GM19324 (cell line): Measurements from ENCODE around the gene STAB1.
A peak's percentile ranks its signal among the peaks of the same experiment; 100 is the strongest.

Experiments used
- ATAC-seq: cut with Tn5 transposase; IDR thresholded peaks from one replicate; pipeline ENCODE4 v1.9.1; 2021; ENCODE audit warnings: mild to moderate bottlenecking, moderate library complexity; ENCODE audit not compliant: unreplicated experiment, low FRiP score

The STAB1 gene, protein sequence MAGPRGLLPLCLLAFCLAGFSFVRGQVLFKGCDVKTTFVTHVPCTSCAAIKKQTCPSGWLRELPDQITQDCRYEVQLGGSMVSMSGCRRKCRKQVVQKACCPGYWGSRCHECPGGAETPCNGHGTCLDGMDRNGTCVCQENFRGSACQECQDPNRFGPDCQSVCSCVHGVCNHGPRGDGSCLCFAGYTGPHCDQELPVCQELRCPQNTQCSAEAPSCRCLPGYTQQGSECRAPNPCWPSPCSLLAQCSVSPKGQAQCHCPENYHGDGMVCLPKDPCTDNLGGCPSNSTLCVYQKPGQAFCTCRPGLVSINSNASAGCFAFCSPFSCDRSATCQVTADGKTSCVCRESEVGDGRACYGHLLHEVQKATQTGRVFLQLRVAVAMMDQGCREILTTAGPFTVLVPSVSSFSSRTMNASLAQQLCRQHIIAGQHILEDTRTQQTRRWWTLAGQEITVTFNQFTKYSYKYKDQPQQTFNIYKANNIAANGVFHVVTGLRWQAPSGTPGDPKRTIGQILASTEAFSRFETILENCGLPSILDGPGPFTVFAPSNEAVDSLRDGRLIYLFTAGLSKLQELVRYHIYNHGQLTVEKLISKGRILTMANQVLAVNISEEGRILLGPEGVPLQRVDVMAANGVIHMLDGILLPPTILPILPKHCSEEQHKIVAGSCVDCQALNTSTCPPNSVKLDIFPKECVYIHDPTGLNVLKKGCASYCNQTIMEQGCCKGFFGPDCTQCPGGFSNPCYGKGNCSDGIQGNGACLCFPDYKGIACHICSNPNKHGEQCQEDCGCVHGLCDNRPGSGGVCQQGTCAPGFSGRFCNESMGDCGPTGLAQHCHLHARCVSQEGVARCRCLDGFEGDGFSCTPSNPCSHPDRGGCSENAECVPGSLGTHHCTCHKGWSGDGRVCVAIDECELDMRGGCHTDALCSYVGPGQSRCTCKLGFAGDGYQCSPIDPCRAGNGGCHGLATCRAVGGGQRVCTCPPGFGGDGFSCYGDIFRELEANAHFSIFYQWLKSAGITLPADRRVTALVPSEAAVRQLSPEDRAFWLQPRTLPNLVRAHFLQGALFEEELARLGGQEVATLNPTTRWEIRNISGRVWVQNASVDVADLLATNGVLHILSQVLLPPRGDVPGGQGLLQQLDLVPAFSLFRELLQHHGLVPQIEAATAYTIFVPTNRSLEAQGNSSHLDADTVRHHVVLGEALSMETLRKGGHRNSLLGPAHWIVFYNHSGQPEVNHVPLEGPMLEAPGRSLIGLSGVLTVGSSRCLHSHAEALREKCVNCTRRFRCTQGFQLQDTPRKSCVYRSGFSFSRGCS (N-terminal part only)

DNA sequence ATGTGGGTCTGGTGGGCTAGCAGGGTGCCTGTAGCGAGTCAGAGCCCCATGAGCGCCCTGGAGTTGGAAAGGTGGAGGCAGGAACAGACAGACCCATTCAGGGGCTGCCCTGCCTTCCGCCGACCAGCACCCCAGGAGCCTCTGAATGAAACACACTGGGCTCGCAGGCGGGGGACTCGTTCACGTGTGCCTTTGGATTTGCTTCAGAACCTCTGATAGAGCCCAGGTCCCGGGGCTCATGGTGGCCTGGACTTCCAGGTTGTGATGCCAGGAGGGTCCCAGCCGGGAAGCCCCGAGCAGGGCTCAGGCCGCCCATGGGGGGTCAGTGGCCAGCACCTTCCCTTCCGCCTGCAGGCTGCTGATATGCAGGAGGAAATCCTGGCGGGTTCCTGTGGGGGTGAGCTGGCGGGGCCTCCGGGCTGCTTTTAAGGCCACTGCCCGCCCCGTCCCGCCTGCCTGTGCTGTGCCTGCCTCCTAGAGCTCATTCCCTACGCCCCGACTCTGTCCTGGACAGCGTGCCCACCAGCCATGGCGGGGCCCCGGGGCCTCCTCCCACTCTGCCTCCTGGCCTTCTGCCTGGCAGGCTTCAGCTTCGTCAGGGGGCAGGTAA lies at the start of gene STAB1:
STAB1 (plus strand) TSS at position 453 of the 610 bp plus-strand sequence; CDS start at position 529, 76 bp downstream.
- no peak for ATAC-seq

DNA sequence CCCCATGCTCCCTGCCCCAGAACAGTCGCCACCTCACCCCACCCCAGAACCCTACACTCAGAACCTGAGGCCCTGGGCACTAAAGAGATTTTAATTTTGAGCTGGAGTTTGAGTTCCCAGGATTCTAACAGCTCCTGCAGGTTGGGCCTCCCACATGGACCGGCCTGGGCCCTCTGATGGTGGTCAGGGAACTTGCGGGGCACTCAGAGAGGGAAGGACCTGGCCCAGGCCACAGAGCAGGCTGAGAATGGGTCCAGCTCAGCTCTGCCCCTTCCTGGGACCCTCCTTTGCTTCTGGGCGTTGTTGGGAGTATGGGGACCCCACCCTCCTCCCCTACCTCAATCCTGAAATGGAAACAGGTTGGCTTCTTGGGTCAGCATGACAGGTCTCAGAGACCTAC lies 49.1 kb upstream of the STAB1 start:
- ATAC-seq: no peak

DNA sequence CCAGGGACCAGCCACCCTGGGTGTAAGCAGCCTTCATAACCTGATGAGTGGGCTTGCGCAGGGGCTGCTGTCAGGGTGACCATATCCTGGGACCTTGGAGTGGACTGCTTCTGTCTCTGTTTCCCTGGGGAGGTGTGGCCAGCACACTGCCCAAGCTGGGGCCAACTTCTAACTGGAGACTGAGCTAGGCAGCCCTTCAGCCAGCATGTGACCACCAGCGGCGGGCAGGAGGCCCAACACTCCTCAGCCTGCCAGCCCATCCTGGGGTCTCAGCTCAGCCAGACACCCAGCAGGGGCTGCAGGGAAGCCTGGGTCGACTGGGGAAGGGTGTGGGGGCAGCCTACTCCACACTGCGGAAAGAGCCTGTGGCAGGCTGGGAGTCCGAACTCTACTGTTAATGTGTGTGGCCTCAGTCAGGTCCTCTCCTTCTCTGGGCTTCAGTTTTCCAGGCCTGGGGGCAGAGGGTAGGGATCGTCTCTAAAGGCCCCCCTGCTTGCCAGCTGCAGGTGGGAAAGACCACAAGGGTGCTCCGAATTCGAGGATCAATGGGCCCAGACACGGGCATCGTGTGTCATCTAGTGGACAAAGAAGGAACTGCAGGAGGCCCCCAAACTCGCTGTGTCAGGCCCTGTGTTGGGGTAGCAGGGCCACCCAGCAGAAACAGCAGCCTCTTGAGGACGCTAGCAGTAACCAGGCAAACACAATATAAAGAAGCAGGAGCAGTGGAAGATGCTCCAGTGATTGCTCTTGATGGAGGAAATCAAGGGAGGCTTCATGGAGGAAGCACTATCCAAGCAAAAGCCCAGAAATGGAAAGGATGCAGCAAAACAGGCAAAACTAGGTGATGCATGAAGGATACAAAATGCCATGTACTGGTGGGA lies 48.3 kb upstream of the STAB1 start:
- ATAC-seq: no peak

DNA sequence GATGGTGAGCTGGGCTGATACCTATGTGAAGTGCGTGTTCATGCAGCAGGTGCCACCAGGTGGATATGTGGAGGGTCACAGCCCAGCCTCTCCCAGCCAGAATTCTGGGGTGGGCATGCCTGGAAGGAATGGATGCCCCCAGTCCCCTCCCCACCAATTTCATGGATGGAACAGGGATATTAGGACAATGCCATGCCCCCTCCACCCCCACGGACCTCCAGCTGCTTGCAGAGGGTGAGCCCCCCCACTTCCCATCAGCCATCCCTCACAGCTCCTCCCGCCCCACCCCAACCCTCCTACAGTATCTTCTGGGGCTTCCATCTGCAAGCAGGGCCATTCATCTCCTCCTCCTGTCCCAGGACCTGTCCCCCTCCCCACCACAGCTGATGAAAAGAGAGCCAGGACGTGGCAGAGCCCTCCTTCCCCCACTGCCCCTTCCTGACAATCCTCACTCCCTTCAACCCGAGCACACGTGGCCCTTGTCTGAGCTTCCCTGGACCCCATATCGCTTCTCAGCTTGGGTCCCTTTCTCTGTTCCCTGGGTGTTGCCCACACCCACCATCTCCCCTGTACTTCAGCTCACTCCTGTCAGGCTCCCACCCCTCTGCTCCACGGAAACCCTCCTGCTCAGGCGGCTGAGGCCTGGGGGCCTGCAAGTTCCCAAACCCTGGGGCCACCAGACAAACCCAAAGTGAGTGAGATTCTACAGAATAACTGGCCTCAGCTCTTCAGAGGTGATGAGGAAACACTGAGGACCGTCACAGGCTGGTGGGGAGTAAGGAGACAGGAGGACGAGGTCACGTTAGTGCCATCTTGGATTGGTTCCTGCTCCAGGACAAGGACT lies 47.4 kb upstream of the STAB1 start:
- no peak for ATAC-seq

DNA sequence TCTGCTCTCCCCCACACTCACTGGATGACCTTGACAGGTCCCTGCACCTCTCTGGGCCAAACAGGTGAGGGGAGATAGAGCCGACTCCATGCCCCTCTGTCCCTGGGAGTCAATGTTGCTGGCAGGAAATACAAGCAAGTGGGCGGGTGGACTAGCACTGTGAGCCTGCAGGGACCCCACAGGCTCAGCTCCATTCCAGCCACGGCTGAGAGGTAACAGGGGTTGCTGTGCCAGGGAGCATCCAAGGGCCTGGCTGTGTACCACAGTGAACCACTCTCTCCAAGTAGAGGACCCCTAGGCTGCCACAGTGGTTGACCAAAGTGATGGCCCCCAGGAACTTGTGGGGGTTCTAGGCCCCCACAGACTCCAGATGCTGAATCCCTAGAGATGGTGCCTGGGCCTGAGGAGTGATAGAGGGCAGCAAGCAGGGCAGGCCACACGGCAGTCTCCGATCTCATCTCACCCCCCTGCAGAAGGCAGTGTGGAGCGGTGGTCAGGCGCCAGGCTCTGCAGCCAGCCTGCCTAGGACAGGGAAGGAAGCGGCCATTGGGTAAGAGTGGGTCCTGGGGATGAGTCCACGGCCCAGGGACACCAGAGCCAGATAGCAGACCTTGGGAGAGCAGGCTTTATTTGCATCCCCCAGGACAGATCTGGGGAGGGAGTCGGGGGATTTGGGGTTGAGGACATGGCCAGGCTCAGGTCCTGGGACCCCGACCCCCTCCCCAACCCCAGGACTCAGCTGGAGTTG lies 44.5 kb upstream of the STAB1 start:
- ATAC-seq: no peak

DNA sequence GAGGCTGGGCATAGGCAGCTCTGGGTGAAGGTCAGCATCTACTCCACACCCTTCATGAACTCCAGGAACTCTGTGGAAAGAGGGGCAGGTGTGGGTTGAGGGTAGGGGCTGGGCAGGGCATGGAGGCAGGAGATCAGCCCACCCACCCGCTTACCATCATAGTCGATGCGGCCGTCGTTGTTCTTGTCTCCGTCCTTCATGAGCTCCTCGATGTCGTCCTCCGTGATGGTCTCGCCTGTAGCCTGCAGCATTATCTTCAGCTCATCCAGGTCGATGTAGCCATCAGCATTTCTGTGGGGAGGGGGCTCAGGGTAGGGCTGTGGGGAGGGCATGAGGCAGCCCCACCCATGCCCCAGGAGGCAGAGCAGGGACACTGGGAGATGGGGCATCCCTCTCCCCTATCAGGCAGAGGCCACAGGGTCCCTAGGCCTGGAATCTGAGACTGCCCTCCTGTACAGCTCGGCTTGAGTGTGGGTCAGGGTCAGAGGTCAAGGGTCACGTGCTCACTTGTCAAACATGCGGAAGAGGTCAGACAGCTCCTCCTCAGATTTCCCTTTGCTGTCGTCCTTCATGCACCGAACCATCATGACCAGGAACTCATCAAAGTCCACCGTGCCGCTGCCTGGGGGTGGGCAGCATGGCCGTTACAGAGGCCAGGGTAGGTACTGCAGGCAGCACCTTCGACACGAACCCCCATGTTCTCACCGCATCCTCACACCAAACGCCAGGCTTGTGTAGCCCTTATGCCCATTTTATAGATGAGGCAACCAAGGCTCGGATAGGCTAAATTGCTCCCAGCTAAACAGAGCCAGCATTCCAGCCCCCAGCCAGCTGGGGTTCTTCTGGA lies 43.7 kb upstream of the STAB1 start:
- ATAC-seq: no peak

DNA sequence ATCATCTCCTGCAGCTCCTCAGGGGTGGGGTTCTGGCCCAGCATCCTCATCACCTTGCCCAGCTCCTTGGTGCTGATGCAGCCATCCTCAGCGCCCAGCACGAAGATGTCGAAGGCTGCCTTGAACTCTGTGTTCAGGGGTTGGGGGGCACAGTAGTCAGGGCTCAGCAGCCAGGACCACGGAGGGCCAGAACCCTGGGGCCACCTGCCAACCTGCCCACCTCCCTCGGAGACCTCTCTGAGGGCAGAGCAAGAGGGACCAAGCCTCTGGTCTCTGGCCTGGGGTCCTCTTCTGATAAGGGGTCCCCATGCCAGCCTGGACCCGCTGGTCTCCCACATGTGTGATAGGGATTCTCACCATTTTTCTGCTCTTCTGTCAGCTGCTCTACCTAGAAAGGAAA lies 43.0 kb upstream of the STAB1 start:
- no peak for ATAC-seq

DNA sequence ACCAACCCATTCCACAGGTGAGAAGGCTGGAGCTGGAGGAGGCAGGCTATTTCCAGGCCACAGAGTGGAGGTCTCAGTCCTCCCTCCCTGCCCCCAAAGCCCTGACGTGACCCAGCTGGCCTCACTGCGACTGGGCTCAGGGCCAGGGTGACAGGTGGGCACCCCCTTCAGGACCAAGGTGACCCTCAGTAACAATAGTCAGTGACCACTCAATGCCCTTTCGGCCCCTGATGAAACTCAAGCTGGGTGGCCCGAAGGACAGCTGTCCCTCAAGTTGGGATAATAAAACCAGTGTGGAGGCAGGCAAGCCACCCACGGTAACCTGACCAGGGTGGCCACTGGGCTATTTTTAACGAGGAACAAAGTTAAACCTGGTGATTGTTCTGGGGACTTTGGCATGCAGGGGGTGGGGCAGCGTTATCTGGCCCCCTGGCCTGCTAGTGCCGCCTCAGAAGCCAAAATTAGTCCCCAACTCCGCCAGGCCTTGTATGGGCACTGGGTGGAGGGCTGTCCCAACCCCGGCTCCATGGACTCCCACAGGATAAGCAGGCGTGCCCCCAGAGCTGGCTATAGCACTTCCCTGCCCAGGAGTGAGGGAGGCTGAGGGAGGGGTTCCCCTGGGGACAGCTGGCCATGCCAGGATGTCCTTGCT lies 42.4 kb upstream of the STAB1 start:
- no peak for ATAC-seq

DNA sequence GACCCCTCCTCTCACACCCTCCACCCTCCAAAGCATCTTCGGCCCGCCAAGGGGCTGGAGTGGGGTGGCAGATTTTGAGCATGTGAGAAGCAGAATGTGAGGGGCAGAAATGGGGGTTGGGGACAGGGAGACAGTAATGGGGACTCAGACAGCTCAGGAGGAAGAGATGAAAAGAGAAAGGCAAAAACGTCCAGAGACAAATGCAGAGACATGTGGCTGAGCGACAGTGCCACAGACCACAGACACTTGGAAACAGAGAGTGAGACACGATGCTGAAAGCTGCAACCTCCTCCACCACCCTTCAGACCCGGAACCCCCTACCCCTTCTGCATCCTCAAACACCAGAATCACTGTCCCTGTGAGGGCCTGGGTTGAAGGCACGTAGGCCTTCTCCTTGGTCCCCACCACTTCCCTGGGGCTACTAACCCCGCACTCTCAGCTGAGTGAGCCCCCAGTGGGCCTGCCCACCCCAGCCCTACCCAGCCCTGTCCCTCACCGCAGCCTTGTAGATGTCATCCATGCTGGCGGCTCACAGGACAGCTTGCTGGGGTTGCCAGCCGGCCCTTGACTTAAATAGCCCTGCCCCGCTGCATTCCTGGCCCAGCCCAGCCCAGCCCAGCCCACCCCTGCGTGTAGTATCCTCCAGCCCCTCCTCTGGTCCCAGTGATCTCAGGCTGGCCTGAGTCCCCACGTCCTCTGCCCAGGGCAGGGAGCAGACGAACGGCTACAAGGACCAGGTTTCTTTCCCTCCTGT lies 41.5 kb upstream of the STAB1 start, which contains the start of gene TNNC1:
TNNC1 (minus strand) TSS at position 546 of the 754 bp plus-strand sequence; CDS start at position 520, 26 bp downstream.
- ATAC-seq: no peak

DNA sequence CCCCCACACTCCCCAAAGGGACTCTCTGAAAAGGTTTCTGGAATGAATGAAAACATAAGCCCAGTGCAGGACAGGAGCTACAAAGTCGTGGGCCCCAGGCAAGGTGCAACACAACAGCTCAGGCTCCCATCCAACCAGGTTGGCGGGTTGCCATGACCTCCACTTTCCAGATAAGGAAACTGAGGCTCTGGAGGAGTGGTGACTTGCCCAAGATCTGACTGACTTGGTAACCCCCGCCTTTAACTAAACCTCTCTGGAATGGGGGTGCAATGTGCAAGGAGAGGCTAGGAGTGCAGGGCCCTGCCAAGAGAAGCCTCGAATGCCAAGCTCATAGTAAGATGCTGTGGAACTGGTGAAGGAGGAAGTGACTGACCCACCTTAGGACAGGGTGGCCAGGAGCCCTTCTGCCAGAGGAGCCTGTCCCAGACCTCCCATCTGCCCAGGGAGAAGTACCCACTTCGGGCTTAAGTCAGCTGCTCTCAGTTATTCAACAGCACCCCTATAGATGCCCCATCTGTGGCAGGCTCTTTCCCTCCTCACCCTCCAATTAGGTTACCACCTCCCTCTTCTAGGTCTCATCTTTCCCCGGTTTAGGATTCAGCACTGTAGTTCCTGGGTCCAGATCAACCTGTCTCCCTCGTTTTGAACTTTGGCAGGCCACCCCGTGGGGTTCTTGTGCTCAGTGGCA lies 40.7 kb upstream of the STAB1 start:
- no peak for ATAC-seq

DNA sequence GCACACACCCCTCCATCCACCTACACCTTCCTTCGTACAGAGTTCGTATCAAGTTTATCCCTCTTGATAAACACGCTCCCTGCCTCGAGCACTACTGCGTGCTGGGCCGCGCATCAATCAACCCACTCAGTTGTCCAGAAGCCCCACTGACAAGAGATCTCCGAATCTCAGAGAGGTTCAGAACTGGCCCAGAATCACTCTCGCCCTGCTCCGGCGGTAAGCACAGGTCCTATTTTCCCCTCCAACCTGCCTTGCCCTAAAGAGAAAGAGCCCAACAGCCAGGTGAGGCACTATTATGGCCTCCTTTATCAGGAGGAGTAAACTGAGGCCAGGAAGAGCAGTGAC lies 40.2 kb upstream of the STAB1 start:
- ATAC-seq: no peak

DNA sequence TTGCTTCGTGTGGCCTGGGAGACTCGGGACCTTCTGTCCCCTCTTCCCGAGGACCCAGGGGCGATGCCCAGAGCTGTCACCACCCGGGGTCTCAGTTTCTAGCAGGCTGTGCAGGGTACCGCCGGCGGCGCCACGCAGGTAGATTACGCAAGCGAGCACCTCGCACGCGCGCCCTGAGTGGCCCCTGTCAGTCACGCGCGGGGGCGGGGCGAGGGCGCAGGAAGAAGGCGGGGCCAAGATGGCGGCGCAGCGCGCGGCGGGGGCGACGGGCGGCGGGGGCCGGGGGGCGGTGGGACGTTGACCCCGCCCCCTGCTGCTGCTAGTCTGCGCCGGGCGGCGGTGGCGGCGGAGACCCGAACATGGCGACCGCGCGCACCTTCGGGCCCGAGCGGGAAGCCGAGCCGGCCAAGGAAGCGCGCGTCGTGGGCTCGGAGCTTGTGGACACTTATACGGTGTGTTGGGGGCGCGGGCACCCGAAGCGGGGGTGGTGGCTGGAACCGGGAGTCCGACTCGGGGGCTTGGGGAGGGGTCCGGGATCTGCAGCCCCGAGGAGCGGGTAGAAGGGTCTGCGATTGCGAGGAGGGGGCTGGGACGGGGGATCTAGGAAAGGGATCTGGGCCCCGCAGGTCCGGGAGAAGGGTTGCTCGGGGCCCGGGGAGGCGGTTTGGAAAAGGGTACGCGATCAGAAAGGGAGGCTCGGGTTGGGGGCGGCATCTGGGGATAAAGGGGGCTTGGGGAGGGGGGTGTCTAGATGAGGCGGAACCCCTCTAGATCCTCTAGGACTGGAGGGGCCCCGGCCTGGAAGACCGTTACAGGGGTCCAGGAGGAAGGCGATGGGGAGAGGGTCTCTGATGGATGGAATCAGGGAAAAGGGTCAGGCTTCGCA lies 39.6 kb upstream of the STAB1 start, which contains the start of gene NISCH:
NISCH (plus strand) TSS at position 322 of the 886 bp plus-strand sequence; CDS start at position 360, 38 bp downstream.
- peak; percentile 72 for ATAC-seq

DNA sequence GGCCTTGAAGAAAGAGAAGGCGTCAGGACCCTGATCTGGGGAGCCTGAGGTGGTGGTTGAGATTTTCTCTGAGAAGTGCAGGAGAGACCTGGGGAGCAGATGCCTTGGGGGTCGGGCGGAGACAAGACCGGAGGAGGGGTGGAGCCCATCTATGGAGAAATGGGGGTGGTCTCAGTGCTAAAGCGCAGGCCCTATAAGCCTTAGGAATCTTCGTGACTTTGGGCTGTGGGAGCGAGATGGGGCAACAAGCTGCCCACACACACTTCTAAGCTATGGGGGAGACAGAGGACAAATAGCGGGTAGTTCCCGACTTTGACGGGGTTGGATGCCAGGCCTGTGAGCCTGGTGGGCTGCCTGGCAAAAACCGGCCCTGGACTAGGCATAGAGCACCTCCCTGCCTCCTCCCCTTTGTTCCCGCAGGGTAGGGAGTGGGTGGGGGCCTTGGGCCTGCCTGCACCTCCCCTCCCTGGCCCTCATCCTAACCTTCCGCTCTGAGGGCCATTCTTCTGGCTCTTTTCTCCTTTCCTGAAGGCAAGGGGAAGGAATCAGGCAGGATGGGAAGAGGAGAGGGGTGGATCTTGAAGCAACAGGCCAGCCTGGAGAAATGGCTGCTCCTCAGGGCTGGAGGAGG lies 38.9 kb upstream of the STAB1 start:
- no peak for ATAC-seq
